HepG2 (cell line): Measurements from ENCODE around the gene TRMT112. TPM values are rescaled to one million over a fixed set of nuclear protein-coding genes. Genes with fewer than 3 reads are reported as not detected.

Experiments used
- ATF2 ChIP-seq: sonication (generic); formaldehyde crosslinking; IDR thresholded peaks from 2 replicates; pipeline ENCODE4 v1.4.0; 2020; ENCODE audit warnings: missing genetic modification reagents
- CENPBD1 ChIP-seq: sonication (generic); formaldehyde crosslinking; IDR thresholded peaks from 2 replicates; pipeline ENCODE4 v1.8.0; 2022; ENCODE audit warnings: missing genetic modification reagents, low read depth, mild to moderate bottlenecking, borderline replicate concordance
- HIC2 ChIP-seq: sonication (generic); formaldehyde crosslinking; IDR thresholded peaks from 2 replicates; pipeline ENCODE4 v1.9.0; 2022; ENCODE audit warnings: low read depth, missing genetic modification reagents
- HNRNPLL ChIP-seq: fragments of 200-400 bp; formaldehyde crosslinking; IDR thresholded peaks from 2 replicates; pipeline ENCODE4 v1.6.1; 2017; ENCODE audit warnings: mild to moderate bottlenecking, low read depth, low read length; ENCODE audit not compliant: poor library complexity, severe bottlenecking
- IKZF5 ChIP-seq: IDR thresholded peaks from 2 replicates; pipeline ENCODE4 v1.6.1; 2018; ENCODE audit warnings: missing genetic modification reagents, mild to moderate bottlenecking, missing compliant biosample characterization
- PTBP1 ChIP-seq: fragments of 200-400 bp; formaldehyde crosslinking; IDR thresholded peaks from 2 replicates; pipeline ENCODE4 v1.6.1; 2018; ENCODE audit warnings: low read length, low read depth; ENCODE audit not compliant: poor library complexity, severe bottlenecking
- SMARCC2 ChIP-seq: fragments of 450-650 bp; IDR thresholded peaks from 2 replicates; pipeline ENCODE4 v1.6.1; 2017; ENCODE audit warnings: antibody characterized with exemption, mild to moderate bottlenecking
- TCF7 ChIP-seq: sonication (generic); IDR thresholded peaks from 2 replicates; pipeline ENCODE4 v1.6.1; 2016; ENCODE audit warnings: antibody characterized with exemption, low read depth
- ZFP62 ChIP-seq: sonication (generic); formaldehyde crosslinking; IDR thresholded peaks from 2 replicates; pipeline ENCODE4 v1.4.0; 2020; ENCODE audit warnings: missing genetic modification reagents
- ZHX1 ChIP-seq: sonication (generic); formaldehyde crosslinking; IDR thresholded peaks from 2 replicates; pipeline ENCODE4 v1.8.1; 2022; ENCODE audit warnings: low read depth, mild to moderate bottlenecking, missing genetic modification reagents
- ZNF282 ChIP-seq: fragments of 450-650 bp; IDR thresholded peaks from 2 replicates; pipeline ENCODE4 v1.6.1; 2018; ENCODE audit not compliant: partially characterized antibody
- ZNF317 ChIP-seq: sonication (generic); formaldehyde crosslinking; IDR thresholded peaks from 2 replicates; pipeline ENCODE4 v1.5.0; 2020; ENCODE audit warnings: mild to moderate bottlenecking, missing genetic modification reagents
- ZNF484 ChIP-seq: sonication (generic); formaldehyde crosslinking; IDR thresholded peaks from 2 replicates; pipeline ENCODE4 v1.5.1; 2020; ENCODE audit warnings: mild to moderate bottlenecking, low read depth, missing genetic modification reagents, borderline replicate concordance
- ZNF552 ChIP-seq: sonication (generic); formaldehyde crosslinking; IDR thresholded peaks from 2 replicates; pipeline ENCODE4 v1.9.0; 2022; ENCODE audit warnings: missing genetic modification reagents, mild to moderate bottlenecking, borderline replicate concordance
- ZNF687 ChIP-seq: sonication (generic); formaldehyde crosslinking; IDR thresholded peaks from 2 replicates; pipeline ENCODE4 v1.5.1; 2020; ENCODE audit warnings: mild to moderate bottlenecking, missing genetic modification reagents, moderate library complexity
- ZNF761 ChIP-seq: sonication (generic); formaldehyde crosslinking; conservative IDR thresholded peaks from 2 replicates; pipeline ENCODE4 v1.4.0; 2020; ENCODE audit warnings: mild to moderate bottlenecking, missing genetic modification reagents
- polyA plus RNA-seq, 8 experiments: library from polyadenylated mRNA; depleted of rRNA in 3 of 8; stranded (reverse) in 7 of 8; unstranded in 1 of 8; fragments of >200 nt; fragmentation: Illumina TruSeq in 4 of 8; extraction: Trizol in 4 of 8; gene quantifications; 2 replicates each; pipeline versions ENCODE4 v1.2.1 to v1.2.3, GENCODE V29; 2011 to 2016; ENCODE audit warnings: low read depth in 4 of 8, missing spikeins in 1 of 8, mixed read lengths in 1 of 8; ENCODE audit not compliant: insufficient read depth in 1 of 8
- total RNA-seq, 5 experiments: library from RNA; depleted of rRNA; stranded (reverse); fragments of >200 nt; fragmentation: Illumina TruSeq; extraction: Trizol; gene quantifications; 2 replicates each; pipeline ENCODE4 v1.2.3, GENCODE V29; 2016; ENCODE audit warnings: low read depth in 1 of 5

TRMT112 gene
- total and polyA plus RNA-seq, 2 of the 13 experiments (the other 11 are each of a cell fraction or from before 2014, with no cell fraction given), result 186 to 409 TPM

- TF ChIP-seq ZNF552 (CRISPR knock-in tag) (no peak; the same call in 1 of the 2 replicates), TCF7 (no peak), HIC2 (CRISPR knock-in tag) (peak; percentile 85), CENPBD1 (no peak), ZHX1 (no peak), ZFP62 (CRISPR knock-in tag) (no peak), ZNF687 (CRISPR knock-in tag) (peak; percentile 78), ZNF484 (no peak), ZNF282 (no peak), ZNF317 (CRISPR knock-in tag) (peak; percentile 36; the same call in 1 of the 2 replicates), ZNF761 (CRISPR knock-in tag) (peak; percentile 69; the same call in 1 of the 2 replicates), HNRNPLL (peak; percentile 88), PTBP1 (no peak), SMARCC2 (no peak), IKZF5 (CRISPR knock-in tag) (peak; percentile 32), ATF2 (CRISPR knock-in tag) (no peak)
Observed at GRCh38 chr11:64317961-64318765, 804 bp upstream of the TRMT112 start, which contains the start of gene PRDX5 (continued).
